Chondrocyte (in vitro differentiated cells): ENCODE measurements around the gene FLNB. TPM values are rescaled to one million over a fixed set of nuclear protein-coding genes. Genes with fewer than 3 reads are reported as not detected.

ENCODE experiments used
- DNase-seq: peaks from one replicate; pipeline ENCODE4 v3.0.0; 2021; ENCODE audit warnings: mixed read lengths, low spot score
- H3K27ac Mint-ChIP-seq: one replicate; pipeline ENCODE4 v1.8.0; 2021; ENCODE audit warnings: mild to moderate bottlenecking, moderate library complexity, mixed read lengths; ENCODE audit not compliant: unreplicated experiment
- H3K27me3 Mint-ChIP-seq: 2 replicates; pipeline ENCODE4 v1.8.0; 2021; ENCODE audit warnings: low read depth, mixed read lengths
- H3K36me3 Mint-ChIP-seq: 2 replicates; pipeline ENCODE4 v1.8.0; 2021; ENCODE audit warnings: low read depth, mixed read lengths
- H3K4me1 Mint-ChIP-seq: 2 replicates; pipeline ENCODE4 v1.8.0; 2021; ENCODE audit warnings: low read depth, mild to moderate bottlenecking, mixed read lengths
- H3K4me3 Mint-ChIP-seq: one replicate; pipeline ENCODE4 v1.8.0; 2021; ENCODE audit warnings: mild to moderate bottlenecking, moderate library complexity, mixed read lengths; ENCODE audit not compliant: unreplicated experiment
- H3K9me3 Mint-ChIP-seq: 2 replicates; pipeline ENCODE4 v1.8.0; 2021; ENCODE audit warnings: low read depth, mixed read lengths
- total RNA-seq: library from RNA; stranded (reverse); gene quantifications from 3 replicates; pipeline ENCODE4 v1.2.1, GENCODE V29; 2021
- TF ChIP-seq, protein P1 (sequence below): fragments of 200-600 bp; sonication (generic); IDR thresholded peaks from 2 replicates; pipeline ENCODE4 v1.5.0; 2021; ENCODE audit warnings: antibody characterized with exemption, mild to moderate bottlenecking, moderate library complexity

FLNB gene
- total RNA-seq, 1 donor from 2014 or later = 70.2 TPM

DNA sequence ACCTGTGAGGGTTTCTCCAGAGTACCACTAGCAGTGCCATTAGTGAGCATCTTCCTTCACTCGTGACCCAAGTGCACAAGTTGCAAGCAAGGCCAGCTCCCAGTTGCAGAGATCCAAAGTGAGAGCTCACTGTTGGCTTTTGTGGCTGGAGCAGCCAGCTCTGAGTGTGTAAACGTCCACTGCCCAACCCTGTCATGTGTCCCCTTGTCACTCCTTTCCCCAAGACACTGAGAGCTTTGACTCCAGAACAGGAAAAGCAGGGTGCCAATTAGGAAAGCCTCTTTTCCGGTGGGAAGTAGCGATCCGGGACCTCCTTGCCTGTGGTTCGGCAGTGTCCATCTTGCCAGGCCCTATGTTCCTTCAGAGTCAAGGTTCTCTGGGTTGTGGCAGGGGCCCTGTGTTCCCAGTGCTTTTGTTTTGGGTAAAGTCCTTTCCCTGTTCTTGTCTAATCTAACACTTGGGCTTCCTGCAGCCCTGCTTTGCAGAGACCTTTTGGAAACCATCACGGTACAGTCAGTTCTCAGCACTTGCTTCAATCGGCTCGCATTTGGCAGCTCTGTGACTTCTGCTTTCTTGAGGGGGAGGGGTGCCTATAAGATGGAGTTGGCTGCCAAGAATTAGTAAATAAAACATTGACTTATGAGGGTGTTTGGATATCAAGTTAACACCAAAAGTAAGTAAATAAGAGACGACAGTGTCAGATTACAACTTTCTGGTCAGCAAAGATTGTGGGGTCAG lies 112.0 kb downstream of the FLNB start:
- TF ChIP-seq, protein P1, sequence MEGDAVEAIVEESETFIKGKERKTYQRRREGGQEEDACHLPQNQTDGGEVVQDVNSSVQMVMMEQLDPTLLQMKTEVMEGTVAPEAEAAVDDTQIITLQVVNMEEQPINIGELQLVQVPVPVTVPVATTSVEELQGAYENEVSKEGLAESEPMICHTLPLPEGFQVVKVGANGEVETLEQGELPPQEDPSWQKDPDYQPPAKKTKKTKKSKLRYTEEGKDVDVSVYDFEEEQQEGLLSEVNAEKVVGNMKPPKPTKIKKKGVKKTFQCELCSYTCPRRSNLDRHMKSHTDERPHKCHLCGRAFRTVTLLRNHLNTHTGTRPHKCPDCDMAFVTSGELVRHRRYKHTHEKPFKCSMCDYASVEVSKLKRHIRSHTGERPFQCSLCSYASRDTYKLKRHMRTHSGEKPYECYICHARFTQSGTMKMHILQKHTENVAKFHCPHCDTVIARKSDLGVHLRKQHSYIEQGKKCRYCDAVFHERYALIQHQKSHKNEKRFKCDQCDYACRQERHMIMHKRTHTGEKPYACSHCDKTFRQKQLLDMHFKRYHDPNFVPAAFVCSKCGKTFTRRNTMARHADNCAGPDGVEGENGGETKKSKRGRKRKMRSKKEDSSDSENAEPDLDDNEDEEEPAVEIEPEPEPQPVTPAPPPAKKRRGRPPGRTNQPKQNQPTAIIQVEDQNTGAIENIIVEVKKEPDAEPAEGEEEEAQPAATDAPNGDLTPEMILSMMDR = no peak
- Mint-ChIP-seq H3K36me3 (peaks cover 30% of the 10 kb centered on the region), H3K4me3 (no peak overlapping the region), H3K27me3 (no peaks in the 10 kb centered on the region), H3K4me1 (peaks cover 25% of the 10 kb centered on the region), H3K9me3 (no peaks in the 10 kb centered on the region), H3K27ac (no peak overlapping the region)
- no peak for DNase-seq

DNA sequence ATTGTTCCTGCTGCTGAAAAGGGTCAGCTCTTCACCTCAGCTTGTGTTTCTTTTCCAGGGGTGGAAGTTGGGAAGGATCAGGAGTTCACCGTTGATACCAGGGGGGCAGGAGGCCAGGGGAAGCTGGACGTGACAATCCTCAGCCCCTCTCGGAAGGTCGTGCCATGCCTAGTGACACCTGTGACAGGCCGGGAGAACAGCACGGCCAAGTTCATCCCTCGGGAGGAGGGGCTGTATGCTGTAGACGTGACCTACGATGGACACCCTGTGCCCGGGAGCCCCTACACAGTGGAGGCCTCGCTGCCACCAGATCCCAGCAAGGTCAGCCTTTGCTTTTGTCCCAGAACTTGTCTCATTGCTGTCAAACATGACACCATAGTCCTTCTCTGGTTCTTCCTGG lies 113.0 kb downstream of the FLNB start:
- TF ChIP-seq, protein P1 = no peak
- H3K27me3 Mint-ChIP-seq = no peaks in the 10 kb centered on the region
- H3K9me3 Mint-ChIP-seq = no peaks in the 10 kb centered on the region
- peaks cover 25% of the 10 kb centered on the region for H3K4me1 Mint-ChIP-seq
- H3K27ac Mint-ChIP-seq = no peak overlapping the region
- no peak for DNase-seq
- no peak overlapping the region for H3K4me3 Mint-ChIP-seq
- H3K36me3 Mint-ChIP-seq = peaks cover 34% of the 10 kb centered on the region

DNA sequence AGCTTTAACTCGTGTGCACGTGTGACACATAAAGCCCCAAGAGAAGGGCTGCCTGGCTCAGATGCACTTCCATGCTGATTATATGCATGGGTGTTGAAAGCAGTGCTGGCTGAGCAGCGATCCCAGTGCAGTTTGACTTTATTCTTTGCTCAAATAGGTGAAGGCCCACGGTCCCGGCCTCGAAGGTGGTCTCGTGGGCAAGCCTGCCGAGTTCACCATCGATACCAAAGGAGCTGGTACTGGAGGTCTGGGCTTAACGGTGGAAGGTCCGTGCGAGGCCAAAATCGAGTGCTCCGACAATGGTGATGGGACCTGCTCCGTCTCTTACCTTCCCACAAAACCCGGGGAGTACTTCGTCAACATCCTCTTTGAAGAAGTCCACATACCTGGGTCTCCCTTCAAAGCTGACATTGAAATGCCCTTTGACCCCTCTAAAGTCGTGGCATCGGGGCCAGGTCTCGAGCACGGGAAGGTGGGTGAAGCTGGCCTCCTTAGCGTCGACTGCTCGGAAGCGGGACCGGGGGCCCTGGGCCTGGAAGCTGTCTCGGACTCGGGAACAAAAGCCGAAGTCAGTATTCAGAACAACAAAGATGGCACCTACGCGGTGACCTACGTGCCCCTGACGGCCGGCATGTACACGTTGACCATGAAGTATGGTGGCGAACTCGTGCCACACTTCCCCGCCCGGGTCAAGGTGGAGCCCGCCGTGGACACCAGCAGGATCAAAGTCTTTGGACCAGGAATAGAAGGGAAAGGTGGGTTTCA lies 114.9 kb downstream of the FLNB start:
- TF ChIP-seq, protein P1 = no peak
- Mint-ChIP-seq H3K4me3 (no peak overlapping the region), H3K9me3 (no peaks in the 10 kb centered on the region), H3K4me1 (peaks cover 10% of the 10 kb centered on the region), H3K36me3 (peaks cover 45% of the 10 kb centered on the region), H3K27ac (no peak overlapping the region), H3K27me3 (no peaks in the 10 kb centered on the region)
- DNase-seq = no peak

DNA sequence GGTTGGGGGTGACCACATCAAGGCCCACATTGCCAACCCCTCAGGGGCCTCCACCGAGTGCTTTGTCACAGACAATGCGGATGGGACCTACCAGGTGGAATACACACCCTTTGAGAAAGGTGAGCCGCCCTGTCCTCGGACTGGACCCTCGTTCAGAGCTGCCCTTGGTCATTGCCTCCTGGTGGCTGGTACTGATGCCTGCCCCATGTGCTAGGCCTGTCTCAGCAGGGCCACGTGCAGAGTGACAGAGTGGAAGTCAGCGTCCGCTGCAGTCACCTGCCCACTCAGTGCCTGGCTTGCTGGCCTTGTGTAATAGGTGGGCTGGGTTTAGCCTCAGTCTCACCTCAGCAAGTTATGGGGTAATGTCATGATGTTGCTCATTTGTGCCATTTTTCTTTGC lies 116.2 kb downstream of the FLNB start:
- no peaks in the 10 kb centered on the region for H3K4me1 Mint-ChIP-seq
- no peak for DNase-seq
- H3K9me3 Mint-ChIP-seq = no peaks in the 10 kb centered on the region
- H3K27ac Mint-ChIP-seq = no peak overlapping the region
- no peaks in the 10 kb centered on the region for H3K27me3 Mint-ChIP-seq
- no peak overlapping the region for H3K4me3 Mint-ChIP-seq
- peaks cover 47% of the 10 kb centered on the region for H3K36me3 Mint-ChIP-seq
- TF ChIP-seq, protein P1 = no peak

DNA sequence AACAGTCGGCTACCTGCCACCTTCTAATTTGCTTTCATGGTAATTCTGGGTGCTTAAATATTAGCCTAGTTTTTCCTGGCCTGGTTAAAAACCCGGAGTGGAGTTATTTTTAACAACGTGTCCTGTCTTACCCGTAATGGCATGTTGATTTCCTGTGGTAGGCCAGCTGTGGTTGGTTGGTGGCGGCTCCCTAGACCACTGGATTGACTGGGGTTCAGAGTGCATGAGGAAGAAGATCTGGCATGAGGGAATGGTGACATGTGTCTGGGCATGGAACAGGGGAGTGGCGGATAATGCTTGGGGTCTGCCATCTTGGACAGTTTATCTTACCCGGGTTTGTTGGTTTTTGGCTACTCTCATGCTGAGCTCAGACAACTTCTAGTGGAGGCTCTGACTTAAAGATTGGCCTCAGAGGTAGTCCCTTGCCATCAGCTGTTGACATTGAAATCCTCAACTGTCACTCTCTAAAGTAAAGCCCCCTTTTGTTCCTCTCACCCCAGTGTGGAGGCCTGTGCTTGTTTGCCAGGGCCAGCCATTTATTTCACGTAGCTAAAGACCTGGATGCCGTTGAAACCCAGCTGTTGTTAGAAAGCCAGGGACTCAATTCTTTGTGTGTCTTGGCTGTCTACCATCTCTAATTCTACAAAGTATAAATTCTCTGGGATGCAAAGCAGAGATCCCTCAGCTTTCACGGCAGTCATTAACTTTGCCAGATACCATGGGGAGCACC lies 121.0 kb downstream of the FLNB start:
- Mint-ChIP-seq H3K36me3 (peaks cover 44% of the 10 kb centered on the region), H3K9me3 (no peaks in the 10 kb centered on the region), H3K27me3 (no peaks in the 10 kb centered on the region), H3K4me1 (no peaks in the 10 kb centered on the region), H3K4me3 (no peak overlapping the region), H3K27ac (no peak overlapping the region)
- no peak for DNase-seq
- TF ChIP-seq, protein P1 = no peak
